Measurements from ENCODE around the gene CATSPERZ.

Gene CATSPERZ

GRCh38 chr11:64264371-64264852 lies 35.7 kb upstream of the CATSPERZ start:
- no peak for DNase-seq

GRCh38 chr11:64265176-64266160 lies 34.7 kb upstream of the CATSPERZ start:
- no peak for DNase-seq

GRCh38 chr11:64266339-64266738 lies 33.8 kb upstream of the CATSPERZ start:
- DNase-seq, result no peak

- no peak for DNase-seq
These were observed 32.8 kb upstream of the CATSPERZ start for GRCh38 chr11:64267207-64267945.

GRCh38 chr11:64268025-64268892 lies 31.9 kb upstream of the CATSPERZ start:
- DNase-seq, result peak; percentile 58 to 76

GRCh38 chr11:64268893-64269539 lies 31.1 kb upstream of the CATSPERZ start:
- DNase-seq, result peak; percentile 54 to 65

GRCh38 chr11:64269540-64270220 lies 30.5 kb upstream of the CATSPERZ start:
- DNase-seq, result peak; percentile 99

GRCh38 chr11:64275031-64275800 lies 24.9 kb upstream of the CATSPERZ start:
- DNase-seq, result no peak

- DNase-seq, result no peak
These were observed 24.3 kb upstream of the CATSPERZ start for GRCh38 chr11:64275841-64276240.

- DNase-seq, result no peak
These were observed 23.3 kb upstream of the CATSPERZ start for GRCh38 chr11:64276653-64277431.

- DNase-seq, result no peak
These were observed 21.5 kb upstream of the CATSPERZ start for GRCh38 chr11:64278576-64279190.

- DNase-seq, result no peak
These were observed 18.0 kb upstream of the CATSPERZ start for GRCh38 chr11:64281957-64282770.

- no peak for DNase-seq
These were observed 17.1 kb upstream of the CATSPERZ start for GRCh38 chr11:64283092-64283491.

- DNase-seq, result peak; percentile 87 to 90
These were observed 15.9 kb upstream of the CATSPERZ start, which contains the start of gene BAD for GRCh38 chr11:64284048-64284961. BAD (minus strand) TSS chr11:64284665; CDS start chr11:64284368, 297 bp downstream.

GRCh38 chr11:64284962-64285884 lies 14.9 kb upstream of the CATSPERZ start, which contains the start of gene GPR137:
GPR137 (plus strand) TSS chr11:64285848; CDS start chr11:64286525, 677 bp downstream.
- DNase-seq, result peak; percentile 58 to 66

Data from Kasumi-1 (cell line).